Small intestine (tissue), 7 donors: ENCODE data around the gene FANCI. TPM values are rescaled to one million over a fixed set of nuclear protein-coding genes. Genes with fewer than 3 reads are reported as not detected.

ENCODE experiments used
- DNase-seq, 2 donors: peaks; one replicate each; pipeline versions ENCODE4 v3.0.0 to v3.0.0-alpha.2; 2013
- FAIRE-seq: peaks from 2 replicates; lab custom pipeline; 2012; peaks lifted over from hg19 to GRCh38; lab: Jason Lieb, UNC
- H3K27ac ChIP-seq, 3 donors: one replicate each; pipeline ENCODE4 v1.5.1; 2013; ENCODE audit warnings: low read length in 2 of 3, mild to moderate bottlenecking in 2 of 3, control low read depth in 1 of 3, inconsistent platforms in 1 of 3, low read depth in 1 of 3, moderate library complexity in 1 of 3
- H3K27me3 ChIP-seq, 3 donors: one replicate each; pipeline ENCODE4 v1.6.1; 2013; ENCODE audit warnings: low read length in 3 of 3, inconsistent platforms in 1 of 3; ENCODE audit not compliant: control insufficient read depth in 3 of 3, insufficient read depth in 3 of 3
- H3K36me3 ChIP-seq, 3 donors: one replicate each; pipeline ENCODE4 v1.6.1; 2013; ENCODE audit warnings: low read length in 3 of 3, inconsistent platforms in 1 of 3, low read depth in 1 of 3, mild to moderate bottlenecking in 1 of 3, moderate library complexity in 1 of 3; ENCODE audit not compliant: control insufficient read depth in 3 of 3, insufficient read depth in 2 of 3
- H3K4me1 ChIP-seq, 3 donors: one replicate each; pipeline ENCODE4 v1.6.1; 2013; ENCODE audit warnings: low read length in 2 of 3, inconsistent platforms in 1 of 3, low read depth in 1 of 3, mild to moderate bottlenecking in 1 of 3, moderate library complexity in 1 of 3; ENCODE audit not compliant: control insufficient read depth in 3 of 3, insufficient read depth in 2 of 3
- H3K4me3 ChIP-seq, 3 donors: one replicate each; pipeline ENCODE4 v1.5.1; 2013; ENCODE audit warnings: low read length in 3 of 3, control low read depth in 1 of 3, inconsistent platforms in 1 of 3, low read depth in 1 of 3, mild to moderate bottlenecking in 1 of 3, moderate library complexity in 1 of 3
- H3K9me3 ChIP-seq, 2 donors: one replicate each; pipeline ENCODE4 v1.6.1; 2013; ENCODE audit warnings: low read depth in 1 of 2, low read length in 1 of 2; ENCODE audit not compliant: control insufficient read depth in 2 of 2, insufficient read depth in 1 of 2
- WGBS, 3 donors: extraction: QIAGEN DNeasy Blood & Tissue Kit; methylation state at CpG; one replicate each; pipeline ENCODE4 v1.1.7; 2013; 5-methylcytosine and 5-hydroxymethylcytosine counted together
- polyA plus RNA-seq, 4 donors: library from polyadenylated mRNA; stranded (reverse) in 3 of 4; unstranded in 1 of 4; fragments of 200-250 nt in 3 of 4; fragments of 120-200 nt in 1 of 4; gene quantifications; one replicate each; pipeline versions ENCODE4 v1.2.1 to v1.2.3, GENCODE V29; 2013
- donor health status: healthy with polysubstance abuse.
- donor health status: control.
- donor health status: control.
- donor health status: Bipolar disorder and iron deficiency.
- donor health status: healthy.

The FANCI gene
- polyA plus RNA-seq, 4 donors, result 1.6 to 21.6 (median 7.9) TPM

DNA sequence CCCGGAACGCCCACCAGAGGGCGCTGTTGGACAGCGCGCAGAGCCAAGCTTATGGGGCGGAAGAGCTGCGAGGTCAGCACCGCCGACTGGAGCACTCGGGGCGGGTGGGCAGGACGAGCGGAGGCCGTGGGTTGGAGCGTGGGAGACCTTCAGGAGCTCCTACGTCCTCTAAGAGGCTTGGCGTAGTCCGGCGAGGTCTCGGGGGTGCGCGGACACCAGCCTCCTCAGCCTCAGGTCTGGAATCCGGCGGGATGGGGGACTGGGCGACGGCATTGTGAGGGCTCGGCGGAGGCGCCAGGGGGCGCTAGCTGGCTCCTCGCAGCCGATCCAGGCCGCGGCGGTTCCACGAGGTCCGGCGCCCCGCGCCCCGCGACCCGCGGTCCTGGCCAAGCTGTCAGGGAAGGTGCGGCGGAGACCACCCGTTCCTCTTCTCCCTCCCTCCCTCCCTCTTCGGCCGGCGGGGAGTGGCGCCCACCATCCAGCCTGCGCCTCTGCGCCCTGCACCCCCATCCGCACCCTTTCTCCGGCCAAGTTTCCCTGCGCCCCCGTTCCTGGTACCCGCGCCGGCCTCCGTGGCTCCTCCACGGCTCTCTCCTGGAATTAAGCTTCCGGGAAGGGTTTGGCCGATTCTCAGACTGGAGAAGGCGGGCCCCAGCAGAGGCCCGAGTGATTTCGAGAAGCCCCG, 115.1 kb downstream of the FANCI start:
- Histone ChIP-seq H3K27me3 (peaks cover 8 to 75% (median 57%) of the 10 kb centered on the region in 3 donors), H3K36me3 (no peaks in the 10 kb centered on the region), H3K27ac (no peak overlapping the region), H3K9me3 (peaks cover 0 to 2% of the 10 kb centered on the region in 2 donors), H3K4me3 (peak overlapping the region; percentile 2 to 48 (median 35)), H3K4me1 (peaks cover 0 to 5% (median 0%) of the 10 kb centered on the region in 3 donors)
- peak; percentile 72 to 92 for DNase-seq
- FAIRE-seq, result no peak
- 3 to 6% (median 4%) methylated on average over 45 to 68 of the region's 68 CpGs for WGBS, 3 donors

GRCh38 chr15:89359471-89360293, 115.9 kb downstream of the FANCI start:
- DNase-seq, result no peak
- no peak overlapping the region for H3K27ac ChIP-seq
- no peaks in the 10 kb centered on the region for H3K36me3 ChIP-seq
- peaks cover 0 to 2% of the 10 kb centered on the region in 2 donors for H3K9me3 ChIP-seq
- no peak for FAIRE-seq
- peaks cover 0 to 5% (median 0%) of the 10 kb centered on the region in 3 donors for H3K4me1 ChIP-seq
- 12 to 19% (median 14%) methylated on average over 31 to 32 of the region's 32 CpGs for WGBS, 3 donors
- no peak overlapping the region for H3K4me3 ChIP-seq
- peaks cover 8 to 83% (median 62%) of the 10 kb centered on the region in 3 donors for H3K27me3 ChIP-seq

DNA sequence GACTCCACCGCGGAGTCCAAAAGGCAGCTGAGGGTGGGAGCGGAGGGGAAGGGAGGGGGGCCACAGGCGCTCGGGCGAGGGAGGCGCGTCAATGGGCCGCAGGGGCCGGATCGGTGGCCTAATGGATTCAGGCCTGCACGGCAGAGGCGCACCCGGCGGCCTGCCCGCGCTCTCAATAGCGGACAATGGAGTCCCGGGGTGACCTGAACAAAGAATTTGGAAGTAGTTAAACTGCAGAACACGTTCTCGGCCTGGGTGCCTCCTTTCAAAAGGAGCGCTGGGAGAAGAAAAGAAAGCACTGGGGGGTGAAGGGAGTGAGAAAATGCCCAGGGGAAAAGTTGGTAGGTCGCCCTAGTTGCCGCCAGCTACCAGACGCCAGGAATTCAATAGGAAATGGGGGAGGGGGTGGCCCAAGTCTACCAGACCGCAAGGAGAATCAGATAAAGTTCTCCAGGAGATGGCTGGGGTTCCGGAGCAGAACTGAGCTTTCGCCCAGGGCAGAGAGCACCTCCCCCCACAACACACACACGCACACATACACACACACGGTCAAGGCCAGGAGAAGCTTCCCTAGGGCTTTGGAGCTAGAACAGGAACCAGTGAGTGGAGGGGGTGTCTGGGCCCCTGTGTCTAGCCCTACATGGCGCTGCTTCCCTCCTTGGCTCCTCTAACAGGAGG, 116.7 kb downstream of the FANCI start:
- DNase-seq (no peak), FAIRE-seq (no peak)
- Histone ChIP-seq H3K27me3 (peaks cover 8 to 90% (median 69%) of the 10 kb centered on the region in 3 donors), H3K9me3 (peaks cover 0 to 2% of the 10 kb centered on the region in 2 donors), H3K36me3 (no peaks in the 10 kb centered on the region), H3K4me3 (no peak overlapping the region), H3K27ac (no peak overlapping the region), H3K4me1 (peaks cover 0 to 5% (median 0%) of the 10 kb centered on the region in 3 donors)
- WGBS, 3 donors, result 6 to 15% (median 12%) methylated on average over 31 of the region's 31 CpGs

DNA sequence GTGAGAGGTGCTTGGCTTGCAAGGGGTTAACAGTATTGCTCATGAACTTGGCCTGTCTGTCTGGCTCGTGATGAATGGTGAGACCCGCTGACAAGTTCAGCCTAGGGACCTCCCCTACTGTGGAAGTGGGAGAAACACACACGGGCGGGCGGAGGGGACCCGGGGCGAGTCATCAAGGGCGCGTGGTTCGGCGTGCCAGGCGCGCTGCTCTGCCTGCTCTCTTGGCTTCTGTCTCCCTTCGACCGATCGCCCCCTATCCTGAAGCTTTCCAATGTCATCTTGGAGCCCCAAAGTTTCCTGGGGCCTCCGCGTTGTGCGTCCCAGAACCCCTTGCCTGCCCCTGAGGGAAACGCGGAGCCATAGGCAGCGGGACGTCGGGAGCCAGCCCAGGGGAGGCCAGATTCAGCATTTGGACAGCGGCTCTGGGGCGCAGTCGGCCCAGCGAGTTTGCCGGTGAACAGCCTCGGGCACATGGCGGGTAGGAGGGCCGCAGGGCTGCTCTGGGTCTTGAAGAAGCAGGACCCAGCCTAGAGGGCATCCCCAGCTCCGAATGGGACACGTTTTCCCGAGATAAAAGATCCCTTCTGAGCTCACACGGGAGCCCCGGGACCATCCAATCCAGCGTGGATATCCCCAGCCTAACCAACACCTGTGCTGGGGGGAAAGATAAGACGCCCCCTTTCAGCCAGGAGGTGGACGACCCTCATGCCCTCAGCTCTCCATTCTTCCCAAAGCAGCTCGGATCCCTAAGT, 117.8 kb downstream of the FANCI start:
- Histone ChIP-seq H3K36me3 (no peaks in the 10 kb centered on the region), H3K27ac (no peak overlapping the region), H3K27me3 (peaks cover 8 to 94% (median 76%) of the 10 kb centered on the region in 3 donors), H3K4me3 (no peak overlapping the region), H3K9me3 (peaks cover 0 to 2% of the 10 kb centered on the region in 2 donors), H3K4me1 (peaks cover 0 to 5% (median 0%) of the 10 kb centered on the region in 3 donors)
- peak; percentile 38 to 83 for DNase-seq
- WGBS, 3 donors, result 9 to 16% (median 15%) methylated on average over 41 of the region's 41 CpGs
- no peak for FAIRE-seq

DNA sequence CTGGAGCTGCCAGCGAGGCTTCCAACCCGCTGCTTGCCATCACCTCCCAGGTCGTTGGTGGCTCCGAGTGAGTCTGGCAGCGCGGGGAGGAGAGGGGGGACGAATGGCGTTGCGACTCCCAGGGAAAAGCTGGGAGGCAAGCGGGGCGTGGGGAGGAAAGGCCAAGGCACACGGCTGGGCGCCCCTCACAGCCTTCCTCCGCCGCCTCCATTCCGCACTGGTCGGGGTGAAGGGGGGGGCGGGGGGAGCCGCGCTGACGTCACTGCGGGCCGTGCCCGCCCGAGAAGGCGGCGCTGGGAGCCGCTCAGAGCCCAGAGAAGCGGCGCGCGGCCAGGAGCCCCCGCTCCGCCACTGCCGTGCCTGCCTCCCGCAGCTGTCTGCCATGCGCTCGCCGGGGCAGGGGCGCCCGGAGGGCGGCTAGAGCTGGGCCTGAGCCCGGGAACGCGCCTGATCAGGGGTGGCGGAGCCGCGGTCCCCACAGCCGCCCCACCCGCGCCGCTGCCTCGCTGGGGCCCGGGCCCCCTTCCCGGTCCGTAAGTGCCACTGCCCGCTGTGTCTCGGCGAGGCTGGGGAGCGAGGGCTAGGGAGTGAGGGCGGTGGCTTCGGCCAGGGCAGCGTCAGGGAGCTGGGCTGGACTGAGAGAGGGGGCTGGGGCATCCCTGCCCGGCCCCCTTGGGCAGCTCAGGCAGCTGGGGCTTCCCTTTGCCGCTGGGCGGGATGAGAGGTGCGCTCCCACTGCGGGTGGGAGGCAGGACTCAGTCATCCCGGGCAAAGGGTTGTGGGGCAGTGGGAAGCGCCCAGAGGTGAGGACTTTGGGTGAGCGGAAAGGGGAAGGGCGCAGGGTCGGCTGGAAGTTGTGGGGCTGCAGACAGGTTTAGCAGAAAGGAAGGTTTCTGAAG, 118.7 kb downstream of the FANCI start:
- peaks cover 0 to 5% (median 0%) of the 10 kb centered on the region in 3 donors for H3K4me1 ChIP-seq
- no peak overlapping the region for H3K27ac ChIP-seq
- no peaks in the 10 kb centered on the region for H3K36me3 ChIP-seq
- peaks cover 0 to 2% of the 10 kb centered on the region in 2 donors for H3K9me3 ChIP-seq
- no peak for FAIRE-seq
- no peak overlapping the region for H3K4me3 ChIP-seq
- WGBS, 3 donors, result 4 to 6% (median 6%) methylated on average over 54 to 73 of the region's 73 CpGs
- no peak for DNase-seq
- peaks cover 8 to 94% (median 79%) of the 10 kb centered on the region in 3 donors for H3K27me3 ChIP-seq

- DNase-seq, result no peak
- Histone ChIP-seq H3K27me3 (peaks cover 11 to 94% (median 78%) of the 10 kb centered on the region in 3 donors), H3K27ac (no peak overlapping the region), H3K4me3 (no peak overlapping the region), H3K9me3 (peaks cover 0 to 2% of the 10 kb centered on the region in 2 donors), H3K36me3 (no peaks in the 10 kb centered on the region), H3K4me1 (peaks cover 0 to 5% (median 0%) of the 10 kb centered on the region in 3 donors)
- no peak for FAIRE-seq
- 11 to 14% (median 13%) methylated on average over 6 of the region's 6 CpGs for WGBS, 3 donors
Observed at GRCh38 chr15:89363133-89363532, 119.4 kb downstream of the FANCI start.

DNA sequence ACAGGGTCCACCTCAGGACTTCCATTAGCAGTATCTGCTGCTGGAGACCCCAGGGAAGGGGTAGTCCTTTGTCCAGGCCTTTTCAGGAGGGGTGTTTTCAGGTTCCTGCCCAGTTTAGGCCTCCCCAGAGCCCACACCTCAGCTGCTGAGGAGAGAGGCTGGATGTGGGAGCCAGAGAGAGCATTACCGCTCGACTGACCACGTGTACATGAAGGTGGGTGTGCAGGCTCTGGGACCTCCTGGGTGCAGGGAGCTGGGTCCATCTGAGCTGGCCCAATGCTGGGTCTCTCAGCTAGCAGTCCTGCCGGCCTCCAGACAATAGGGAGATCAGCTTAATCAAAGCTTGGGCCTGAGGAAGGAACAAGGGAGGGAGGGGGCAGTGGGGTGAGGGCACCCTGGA, 120.0 kb downstream of the FANCI start:
- WGBS, 3 donors, result 33 to 36% (median 34%) methylated on average over 4 of the region's 4 CpGs
- DNase-seq (no peak), FAIRE-seq (no peak)
- H3K27ac ChIP-seq, result no peak overlapping the region
- H3K4me1 ChIP-seq, result peaks cover 0 to 5% (median 0%) of the 10 kb centered on the region in 3 donors
- H3K27me3 ChIP-seq, result peaks cover 14 to 96% (median 81%) of the 10 kb centered on the region in 3 donors
- H3K36me3 ChIP-seq, result no peaks in the 10 kb centered on the region
- peaks cover 0 to 2% of the 10 kb centered on the region in 2 donors for H3K9me3 ChIP-seq
- H3K4me3 ChIP-seq, result no peak overlapping the region
